ENCODE measurements around the gene ASB15. TPM values are rescaled to one million over a fixed set of nuclear protein-coding genes. Genes with fewer than 3 reads are reported as not detected.

Gene ASB15
- total and polyA plus RNA-seq, 2 of the 4 experiments (the other 2 are of a cell fraction) = not detected

DNA sequence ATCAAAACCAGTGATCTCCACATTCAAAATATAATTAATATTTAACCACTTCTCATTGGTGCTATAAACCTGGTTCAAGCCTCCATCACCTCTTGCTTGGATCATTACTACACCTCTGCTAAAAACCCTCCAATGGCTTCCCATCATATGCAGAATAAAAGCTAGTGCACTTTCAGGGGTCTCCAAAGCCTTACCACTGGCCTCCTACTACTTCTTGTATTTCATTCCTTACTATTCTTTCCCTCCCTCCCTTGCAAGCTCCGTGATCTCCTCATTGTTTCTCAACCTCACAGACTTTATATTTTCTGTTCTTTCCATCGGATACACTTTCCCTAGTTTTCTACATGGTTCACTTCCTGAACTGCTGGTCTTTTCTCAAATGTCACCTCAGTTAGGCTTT, 85.5 kb downstream of the ASB15 start:
- no peak for TF ChIP-seq POLR2A (IDR thresholded peaks at IDR 0.05; ENCODE audit: low read depth, low read length)
- TF ChIP-seq CEBPB (IDR thresholded peaks at IDR 0.05; ENCODE audit: low read depth, low read length) = no peak
- TF ChIP-seq, protein P1, sequence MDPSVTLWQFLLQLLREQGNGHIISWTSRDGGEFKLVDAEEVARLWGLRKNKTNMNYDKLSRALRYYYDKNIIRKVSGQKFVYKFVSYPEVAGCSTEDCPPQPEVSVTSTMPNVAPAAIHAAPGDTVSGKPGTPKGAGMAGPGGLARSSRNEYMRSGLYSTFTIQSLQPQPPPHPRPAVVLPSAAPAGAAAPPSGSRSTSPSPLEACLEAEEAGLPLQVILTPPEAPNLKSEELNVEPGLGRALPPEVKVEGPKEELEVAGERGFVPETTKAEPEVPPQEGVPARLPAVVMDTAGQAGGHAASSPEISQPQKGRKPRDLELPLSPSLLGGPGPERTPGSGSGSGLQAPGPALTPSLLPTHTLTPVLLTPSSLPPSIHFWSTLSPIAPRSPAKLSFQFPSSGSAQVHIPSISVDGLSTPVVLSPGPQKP (IDR thresholded peaks at IDR 0.05; ENCODE audit: borderline replicate concordance, low read depth, low read length) = no peak
- TF ChIP-seq MAFK (IDR thresholded peaks at IDR 0.05; ENCODE audit: low read depth, low read length) = no peak
- no peak for TF ChIP-seq NFE2L2 (IDR thresholded peaks at IDR 0.05; ENCODE audit: low read depth, low read length)
- no peak for TF ChIP-seq CHD1 (IDR thresholded peaks at IDR 0.05; ENCODE audit: low read depth, low read length)
- no peak for TF ChIP-seq RAD21 (IDR thresholded peaks at IDR 0.05; ENCODE audit: low read length)
- TF ChIP-seq, protein P2, sequence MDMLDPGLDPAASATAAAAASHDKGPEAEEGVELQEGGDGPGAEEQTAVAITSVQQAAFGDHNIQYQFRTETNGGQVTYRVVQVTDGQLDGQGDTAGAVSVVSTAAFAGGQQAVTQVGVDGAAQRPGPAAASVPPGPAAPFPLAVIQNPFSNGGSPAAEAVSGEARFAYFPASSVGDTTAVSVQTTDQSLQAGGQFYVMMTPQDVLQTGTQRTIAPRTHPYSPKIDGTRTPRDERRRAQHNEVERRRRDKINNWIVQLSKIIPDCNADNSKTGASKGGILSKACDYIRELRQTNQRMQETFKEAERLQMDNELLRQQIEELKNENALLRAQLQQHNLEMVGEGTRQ (IDR thresholded peaks at IDR 0.05; ENCODE audit: low read depth, low read length) = no peak
- no peak for TF ChIP-seq BHLHE40 (IDR thresholded peaks at IDR 0.05; ENCODE audit: low read depth, low read length)
- TF ChIP-seq RFX5 (IDR thresholded peaks at IDR 0.05; ENCODE audit: low read depth, low read length) = no peak
- TF ChIP-seq, protein P3, sequence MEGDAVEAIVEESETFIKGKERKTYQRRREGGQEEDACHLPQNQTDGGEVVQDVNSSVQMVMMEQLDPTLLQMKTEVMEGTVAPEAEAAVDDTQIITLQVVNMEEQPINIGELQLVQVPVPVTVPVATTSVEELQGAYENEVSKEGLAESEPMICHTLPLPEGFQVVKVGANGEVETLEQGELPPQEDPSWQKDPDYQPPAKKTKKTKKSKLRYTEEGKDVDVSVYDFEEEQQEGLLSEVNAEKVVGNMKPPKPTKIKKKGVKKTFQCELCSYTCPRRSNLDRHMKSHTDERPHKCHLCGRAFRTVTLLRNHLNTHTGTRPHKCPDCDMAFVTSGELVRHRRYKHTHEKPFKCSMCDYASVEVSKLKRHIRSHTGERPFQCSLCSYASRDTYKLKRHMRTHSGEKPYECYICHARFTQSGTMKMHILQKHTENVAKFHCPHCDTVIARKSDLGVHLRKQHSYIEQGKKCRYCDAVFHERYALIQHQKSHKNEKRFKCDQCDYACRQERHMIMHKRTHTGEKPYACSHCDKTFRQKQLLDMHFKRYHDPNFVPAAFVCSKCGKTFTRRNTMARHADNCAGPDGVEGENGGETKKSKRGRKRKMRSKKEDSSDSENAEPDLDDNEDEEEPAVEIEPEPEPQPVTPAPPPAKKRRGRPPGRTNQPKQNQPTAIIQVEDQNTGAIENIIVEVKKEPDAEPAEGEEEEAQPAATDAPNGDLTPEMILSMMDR (conservative IDR thresholded peaks at IDR 0.05; ENCODE audit: low read depth, low read length) = no peak
- TF ChIP-seq RCOR1 (IDR thresholded peaks at IDR 0.05; ENCODE audit: insufficient replicate concordance, low read length) = no peak
- TF ChIP-seq FOS (IDR thresholded peaks at IDR 0.05; ENCODE audit: low read depth, low read length) = no peak
- no peak for TF ChIP-seq SMC3 (IDR thresholded peaks at IDR 0.05; ENCODE audit: low read depth, low read length)
- intact Hi-C loops (cut with micrococcal nuclease) = no loop called here
- H2AK9ac ChIP-seq (replicated peaks; ENCODE audit: low read depth, low read length, poor library complexity) = no peak overlapping the region
- no peak overlapping the region for H3K4me2 ChIP-seq (ENCODE audit: low read depth, low read length)
- peaks cover 2 to 8% of the 10 kb centered on the region in 2 experiments; a peak in 2 of 4 replicates for H3K79me1 ChIP-seq (ENCODE audit: low read depth in 1 of 2, low read length in 2 of 2)
- no peak overlapping the region for H3K9ac ChIP-seq (ENCODE audit: low read depth, low read length)
- POLR2A ChIA-PET (ENCODE audit: unreplicated experiment) = no interaction called here
- no peak overlapping the region for H2AFZ ChIP-seq (replicated peaks; ENCODE audit: low read length, poor library complexity)
- no peak overlapping the region for H3K23ac ChIP-seq (ENCODE audit: low read depth, low read length)
- in situ Hi-C loops (cut with MboI; ENCODE audit: low sequenced_read_pairs) = no loop called here
- no peak overlapping the region for H2BK120ac ChIP-seq (ENCODE audit: low read depth, low read length)
- H2BK20ac ChIP-seq (ENCODE audit: low read depth, low read length) = no peak overlapping the region
- no peak overlapping the region for H3K27ac ChIP-seq (ENCODE audit: insufficient read depth, low read length)
- dilution Hi-C loops (cut with HindIII; ENCODE audit: low sequenced_read_pairs, unreplicated experiment) = no loop called here
- no peak overlapping the region for H3K4ac ChIP-seq (ENCODE audit: low read depth, low read length)
- no peak overlapping the region for H2BK5ac ChIP-seq (ENCODE audit: low read depth, low read length, poor library complexity, severe bottlenecking)
- H3K56ac ChIP-seq (ENCODE audit: extremely low read depth, insufficient read depth, low read length) = no peak overlapping the region
- H4K20me1 ChIP-seq (ENCODE audit: insufficient read depth, low read length) = peaks cover 3% of the 10 kb centered on the region; the same call in 1 of the 2 replicates
- H2BK15ac ChIP-seq (ENCODE audit: low read depth, low read length) = no peak overlapping the region
- no peaks in the 10 kb centered on the region for H3K27me3 ChIP-seq (ENCODE audit: control insufficient read depth, insufficient read depth, low read length)
- CTCF ChIA-PET = no interaction called here
- no peak overlapping the region for H3K18ac ChIP-seq (ENCODE audit: low read depth, low read length)
- H3K36me3 ChIP-seq (ENCODE audit: control insufficient read depth, insufficient read depth, low read length) = peaks cover 3% of the 10 kb centered on the region
- no peaks in the 10 kb centered on the region for H3K4me1 ChIP-seq (ENCODE audit: control insufficient read depth, insufficient read depth, low read length)
- no peak overlapping the region for H4K8ac ChIP-seq (ENCODE audit: low read depth in 2 of 2, low read length in 2 of 2)
- no peaks in the 10 kb centered on the region for H3K9me1 ChIP-seq (ENCODE audit: insufficient read depth, low read length)
- H3K14ac ChIP-seq (replicated peaks; ENCODE audit: low read depth, low read length) = no peak overlapping the region
- H3K4me3 ChIP-seq (ENCODE audit: insufficient read depth, low read depth, low read length) = no peak overlapping the region
- no peaks in the 10 kb centered on the region for H3K9me3 ChIP-seq (ENCODE audit: control insufficient read depth, insufficient read depth, low read length)
- H4K5ac ChIP-seq (ENCODE audit: low read depth, low read length) = no peak overlapping the region
- 100% methylated on average over 2 of the region's 2 CpGs; no CpG with 5 or more reads in 1 of the 2 experiments for WGBS, 2 experiments (ENCODE audit: extremely low coverage in 2 of 2, insufficient read length in 1 of 2)
- H2AK5ac ChIP-seq (ENCODE audit: low read depth, low read length) = no peak overlapping the region
- H4K91ac ChIP-seq (ENCODE audit: insufficient read depth, low read depth, low read length) = no peak overlapping the region
- BruUV-seq (replicated peaks) = no TSS peak
- DNase-seq (no peak), ATAC-seq (ENCODE audit: low read depth) (no peak)

Measured in IMR-90 (cell line).